H9 (cell line): ENCODE results near the gene TMEM132D. TPM values are rescaled to one million over a fixed set of nuclear protein-coding genes. Genes with fewer than 3 reads are reported as not detected.

Experiments
- DNase-seq: peaks from one replicate; pipeline ENCODE4 v3.0.0-alpha.2; 2017
- H2AFZ ChIP-seq: one replicate; pipeline ENCODE4 v1.6.1; 2013; ENCODE audit warnings: mild to moderate bottlenecking, low read length, control low read depth, moderate library complexity
- H2AK5ac ChIP-seq: 2 replicates; pipeline ENCODE4 v1.6.1; 2013; ENCODE audit warnings: low read length, control low read depth, mixed read lengths; ENCODE audit not compliant: insufficient read length
- H2BK120ac ChIP-seq: one replicate; pipeline ENCODE4 v1.6.1; 2013; ENCODE audit warnings: low read depth, mild to moderate bottlenecking, low read length, control low read depth, inconsistent platforms; ENCODE audit not compliant: poor library complexity, severe bottlenecking
- H2BK12ac ChIP-seq: 2 replicates; pipeline ENCODE4 v1.6.1; 2013; ENCODE audit warnings: low read length, control low read depth, mixed read lengths, low read depth; ENCODE audit not compliant: insufficient read length
- H2BK15ac ChIP-seq: 2 replicates; pipeline ENCODE4 v1.6.1; 2013; ENCODE audit warnings: low read depth, low read length, control low read depth
- H2BK20ac ChIP-seq: one replicate; pipeline ENCODE4 v1.6.1; 2013; ENCODE audit warnings: low read depth, mild to moderate bottlenecking, low read length, control low read depth, inconsistent platforms; ENCODE audit not compliant: poor library complexity, severe bottlenecking
- H2BK5ac ChIP-seq: 2 replicates; pipeline ENCODE4 v1.6.1; 2013; ENCODE audit warnings: low read length, control low read depth, mixed read lengths; ENCODE audit not compliant: insufficient read length
- H3K14ac ChIP-seq: 2 replicates; pipeline ENCODE4 v1.6.1; 2013; ENCODE audit warnings: low read length, control low read depth; ENCODE audit not compliant: insufficient read depth
- H3K18ac ChIP-seq: 2 replicates; pipeline ENCODE4 v1.6.1; 2013; ENCODE audit warnings: low read depth, mild to moderate bottlenecking, mixed read lengths, low read length, control low read depth; ENCODE audit not compliant: insufficient read length
- H3K23ac ChIP-seq: 2 replicates; pipeline ENCODE4 v1.6.1; 2013; ENCODE audit warnings: low read length, control low read depth, mixed read lengths, low read depth; ENCODE audit not compliant: insufficient read length
- H3K23me2 ChIP-seq: 2 replicates; pipeline ENCODE4 v1.6.1; 2013; ENCODE audit warnings: low read depth, mild to moderate bottlenecking, mixed read lengths, low read length, control low read depth; ENCODE audit not compliant: insufficient read length, poor library complexity, severe bottlenecking
- H3K27ac ChIP-seq: 2 replicates; pipeline ENCODE4 v1.5.1; 2013; ENCODE audit warnings: low read length, control low read depth, mixed read lengths, low read depth; ENCODE audit not compliant: insufficient read length
- H3K27me3 ChIP-seq: 2 replicates; pipeline ENCODE4 v1.6.1; 2013; ENCODE audit warnings: low read length, control low read depth, inconsistent platforms; ENCODE audit not compliant: insufficient read depth
- H3K4ac ChIP-seq: 2 replicates; pipeline ENCODE4 v1.6.1; 2013; ENCODE audit warnings: low read depth, mild to moderate bottlenecking, control low read depth, inconsistent platforms, low read length, moderate library complexity
- H3K4me1 ChIP-seq: 2 replicates; pipeline ENCODE4 v1.6.1; 2013; ENCODE audit warnings: low read length, control low read depth, inconsistent platforms; ENCODE audit not compliant: insufficient read depth
- H3K4me2 ChIP-seq: 2 replicates; pipeline ENCODE4 v1.6.1; 2013; ENCODE audit warnings: low read length, control low read depth, mixed read lengths; ENCODE audit not compliant: insufficient read length, insufficient read depth
- H3K56ac ChIP-seq: 2 replicates; pipeline ENCODE4 v1.6.1; 2013; ENCODE audit warnings: low read depth, mild to moderate bottlenecking, mixed read lengths, low read length, control low read depth; ENCODE audit not compliant: insufficient read length
- H3K79me1 ChIP-seq: 2 replicates; pipeline ENCODE4 v1.6.1; 2013; ENCODE audit warnings: low read depth, mild to moderate bottlenecking, moderate library complexity, low read length, control low read depth, inconsistent platforms; ENCODE audit not compliant: insufficient read depth, poor library complexity, severe bottlenecking
- H3K79me2 ChIP-seq: 2 replicates; pipeline ENCODE4 v1.6.1; 2013; ENCODE audit warnings: low read length, control low read depth, inconsistent platforms; ENCODE audit not compliant: insufficient read depth
- H3K9ac ChIP-seq: 2 replicates; pipeline ENCODE4 v1.6.1; 2013; ENCODE audit warnings: low read length, control low read depth, mixed read lengths; ENCODE audit not compliant: insufficient read length; ENCODE audit errors: extremely low read depth
- H3K9me3 ChIP-seq: one replicate; pipeline ENCODE4 v1.6.1; 2013; ENCODE audit warnings: low read depth, low read length, inconsistent platforms; ENCODE audit not compliant: control insufficient read depth
- H3T11ph ChIP-seq: one replicate; pipeline ENCODE4 v1.6.1; 2013; ENCODE audit warnings: mild to moderate bottlenecking, low read length, control low read depth, inconsistent platforms
- H4K20me1 ChIP-seq: one replicate; pipeline ENCODE4 v1.6.1; 2013; ENCODE audit not compliant: control insufficient read depth, insufficient read length, insufficient read depth
- H4K5ac ChIP-seq: 2 replicates; pipeline ENCODE4 v1.6.1; 2013; ENCODE audit warnings: low read depth, mild to moderate bottlenecking, mixed read lengths, low read length, control low read depth; ENCODE audit not compliant: insufficient read length
- H4K8ac ChIP-seq: replicated peaks from 2 replicates; pipeline ENCODE4 v1.6.1; 2013; ENCODE audit warnings: low read length, control low read depth, mixed read lengths, low read depth; ENCODE audit not compliant: insufficient read length
- H4K91ac ChIP-seq: 2 replicates; pipeline ENCODE4 v1.6.1; 2013; ENCODE audit warnings: low read depth, mild to moderate bottlenecking, moderate library complexity, mixed read lengths, low read length, control low read depth; ENCODE audit not compliant: insufficient read length
- H3K27ac Mint-ChIP-seq, 3 experiments: 2 replicates in 2 of 3; 3 replicates in 1 of 3; pipeline ENCODE4 v1.8.0; 2020 to 2021; ENCODE audit warnings: mixed read lengths in 3 of 3, mild to moderate bottlenecking in 1 of 3, moderate library complexity in 1 of 3
- H3K27me3 Mint-ChIP-seq: 2 replicates; pipeline ENCODE4 v1.8.0; 2021; ENCODE audit warnings: low read depth, mild to moderate bottlenecking, moderate library complexity, mixed read lengths
- H3K36me3 Mint-ChIP-seq, 3 experiments: 2 replicates in 2 of 3; 3 replicates in 1 of 3; pipeline ENCODE4 v1.8.0; 2020 to 2021; ENCODE audit warnings: low read depth in 3 of 3, mixed read lengths in 3 of 3; ENCODE audit not compliant: insufficient read depth in 1 of 3
- H3K4me1 Mint-ChIP-seq, 2 experiments: 2 replicates each; pipeline ENCODE4 v1.8.0; 2020; ENCODE audit warnings: mixed read lengths in 2 of 2
- H3K4me3 Mint-ChIP-seq, 2 experiments: 2 replicates in 1 of 2; 3 replicates in 1 of 2; pipeline ENCODE4 v1.8.0; 2020 to 2021; ENCODE audit warnings: mild to moderate bottlenecking in 2 of 2, mixed read lengths in 2 of 2, moderate library complexity in 1 of 2
- H3K9me3 Mint-ChIP-seq, 2 experiments: 2 replicates in 1 of 2; 3 replicates in 1 of 2; pipeline ENCODE4 v1.8.0; 2020; ENCODE audit warnings: mild to moderate bottlenecking in 2 of 2, mixed read lengths in 2 of 2, moderate library complexity in 1 of 2
- CTCF ChIP-seq: fragments of 200-600 bp; sonication (generic); conservative IDR thresholded peaks from 3 replicates; pipeline ENCODE4 v1.8.0; 2021; ENCODE audit warnings: antibody characterized with exemption, mild to moderate bottlenecking
- WGBS: extraction: QIAGEN DNeasy Blood & Tissue Kit; methylation state at CpG from one replicate; pipeline ENCODE4 v1.1.7; 2013; ENCODE audit warnings: missing lambda C conversion rate, low lambda C conversion rate, mixed read lengths; ENCODE audit not compliant: insufficient read length; ENCODE audit errors: extremely low coverage; 5-methylcytosine and 5-hydroxymethylcytosine counted together
- total RNA-seq: library from RNA; stranded (reverse); gene quantifications from 2 replicates; pipeline ENCODE4 v1.2.1, GENCODE V29; 2021

The TMEM132D gene
- total RNA-seq, 1 experiment from 2014 or later: 6.1 TPM

- H3K4me1 ChIP-seq: no peaks in the 10 kb centered on the region
- no peak overlapping the region for H3K27ac ChIP-seq
- no peaks in the 10 kb centered on the region for H4K20me1 ChIP-seq
- Mint-ChIP-seq H3K9me3 (no peaks in the 10 kb centered on the region), H3K27ac (no peak overlapping the region; a peak in 2 of 7 replicates), H3K36me3 (no peaks in the 10 kb centered on the region), H3K4me3 (no peak overlapping the region), H3K27me3 (no peaks in the 10 kb centered on the region), H3K4me1 (peaks cover 6 to 7% of the 10 kb centered on the region in 2 experiments; a peak in 2 of 4 replicates)
- no peaks in the 10 kb centered on the region for H3K9me3 ChIP-seq
- no peaks in the 10 kb centered on the region for H3K23me2 ChIP-seq
- H3K27me3 ChIP-seq: no peaks in the 10 kb centered on the region
- H2BK20ac ChIP-seq: no peak overlapping the region
- no peak overlapping the region for H4K8ac ChIP-seq
- WGBS: no CpG with 5 or more reads among the region's 9 CpGs
- no peak overlapping the region for H4K5ac ChIP-seq
- no peak overlapping the region for H4K91ac ChIP-seq
- no peak overlapping the region for H3T11ph ChIP-seq
- no peak overlapping the region for H2BK5ac ChIP-seq
- no peak overlapping the region for H3K9ac ChIP-seq
- no peak overlapping the region for H3K14ac ChIP-seq
- H3K18ac ChIP-seq: no peak overlapping the region
- H3K23ac ChIP-seq: no peak overlapping the region
- no peak overlapping the region for H2AK5ac ChIP-seq
- no peaks in the 10 kb centered on the region for H3K79me2 ChIP-seq
- H2BK12ac ChIP-seq: no peak overlapping the region
- no peaks in the 10 kb centered on the region for H3K79me1 ChIP-seq
- no peak overlapping the region for H3K4ac ChIP-seq
- no peak overlapping the region for H2BK120ac ChIP-seq
- no peak overlapping the region for H2AFZ ChIP-seq
- DNase-seq: no peak
- H3K4me2 ChIP-seq: no peak overlapping the region
- no peak overlapping the region for H3K56ac ChIP-seq
- no peak overlapping the region for H2BK15ac ChIP-seq
- no peak for TF ChIP-seq CTCF
These were observed 627.3 kb downstream of the TMEM132D start for GRCh38 chr12:129276361-129277060.
